HEK293 (cell line): ENCODE measurements around the gene SMIM20.

ENCODE experiments used
- BCL11A ChIP-seq: fragments of 450-650 bp; formaldehyde crosslinking; IDR thresholded peaks from 2 replicates; pipeline ENCODE4 v1.5.1; 2016; ENCODE audit warnings: low read depth, missing biosample characterization, missing genetic modification characterization
- BCL6B ChIP-seq: fragments of 450-650 bp; formaldehyde crosslinking; IDR thresholded peaks from 2 replicates; pipeline ENCODE4 v1.5.1; 2017; ENCODE audit warnings: missing biosample characterization, missing genetic modification characterization
- GFI1B ChIP-seq: fragments of 450-650 bp; formaldehyde crosslinking; IDR thresholded peaks from 2 replicates; pipeline ENCODE4 v1.5.1; 2016; ENCODE audit warnings: missing biosample characterization, missing genetic modification characterization
- REPIN1 ChIP-seq: fragments of 450-650 bp; formaldehyde crosslinking; IDR thresholded peaks from 2 replicates; pipeline ENCODE4 v1.5.1; 2017; ENCODE audit warnings: missing biosample characterization, missing genetic modification characterization, low read depth
- TRIM28 ChIP-seq: IDR thresholded peaks from 2 replicates; pipeline ENCODE4 v1.6.1; 2011; ENCODE audit warnings: low read length, control low read depth, borderline replicate concordance
- YY2 ChIP-seq: fragments of 450-650 bp; formaldehyde crosslinking; IDR thresholded peaks from 2 replicates; pipeline ENCODE4 v1.5.1; 2016; ENCODE audit warnings: missing biosample characterization, missing genetic modification characterization
- ZBTB10 ChIP-seq: fragments of 450-650 bp; formaldehyde crosslinking; IDR thresholded peaks from 2 replicates; pipeline ENCODE4 v1.5.1; 2016; ENCODE audit warnings: missing biosample characterization, missing genetic modification characterization
- ZBTB26 ChIP-seq: fragments of 450-650 bp; formaldehyde crosslinking; optimal IDR thresholded peaks from 2 replicates; pipeline ENCODE3; 2016; ENCODE audit warnings: missing biosample characterization, mild to moderate bottlenecking, missing genetic modification characterization
- ZBTB49 ChIP-seq: fragments of 450-650 bp; formaldehyde crosslinking; IDR thresholded peaks from 2 replicates; pipeline ENCODE4 v1.5.1; 2016; ENCODE audit warnings: missing biosample characterization, missing genetic modification characterization, low read depth
- ZBTB8A ChIP-seq: fragments of 450-650 bp; formaldehyde crosslinking; IDR thresholded peaks from 2 replicates; pipeline ENCODE4 v1.5.1; 2016; ENCODE audit warnings: missing biosample characterization, missing genetic modification characterization
- ZFHX2 ChIP-seq: fragments of 450-650 bp; formaldehyde crosslinking; conservative IDR thresholded peaks from 2 replicates; pipeline ENCODE4 v1.5.1; 2016; ENCODE audit warnings: missing biosample characterization, missing genetic modification characterization
- ZFP3 ChIP-seq: fragments of 450-650 bp; formaldehyde crosslinking; IDR thresholded peaks from 2 replicates; pipeline ENCODE4 v1.5.1; 2016; ENCODE audit warnings: low read depth, missing biosample characterization, missing genetic modification characterization
- ZNF10 ChIP-seq: fragments of 450-650 bp; formaldehyde crosslinking; IDR thresholded peaks from 2 replicates; pipeline ENCODE4 v1.5.1; 2017; ENCODE audit warnings: missing biosample characterization, missing genetic modification characterization
- ZNF169 ChIP-seq: fragments of 450-650 bp; formaldehyde crosslinking; IDR thresholded peaks from 2 replicates; pipeline ENCODE4 v1.5.1; 2016; ENCODE audit warnings: missing biosample characterization, missing genetic modification characterization
- ZNF302 ChIP-seq: fragments of 450-650 bp; formaldehyde crosslinking; IDR thresholded peaks from 2 replicates; pipeline ENCODE4 v1.5.1; 2016; ENCODE audit warnings: missing biosample characterization, missing genetic modification characterization, low read depth
- ZNF335 ChIP-seq: fragments of 450-650 bp; formaldehyde crosslinking; conservative IDR thresholded peaks from 2 replicates; pipeline ENCODE4 v1.5.1; 2016; ENCODE audit warnings: missing biosample characterization, missing genetic modification characterization
- ZNF354C ChIP-seq: fragments of 450-650 bp; formaldehyde crosslinking; IDR thresholded peaks from 2 replicates; pipeline ENCODE4 v1.5.1; 2016; ENCODE audit warnings: missing biosample characterization, missing genetic modification characterization, low read depth, borderline replicate concordance
- ZNF398 ChIP-seq: fragments of 450-650 bp; formaldehyde crosslinking; IDR thresholded peaks from 2 replicates; pipeline ENCODE4 v1.5.1; 2017; ENCODE audit warnings: missing biosample characterization, missing genetic modification characterization
- ZNF426 ChIP-seq: fragments of 450-650 bp; formaldehyde crosslinking; IDR thresholded peaks from 2 replicates; pipeline ENCODE4 v1.5.1; 2017; ENCODE audit warnings: missing biosample characterization, missing genetic modification characterization, mild to moderate bottlenecking, inconsistent platforms, moderate library complexity
- ZNF501 ChIP-seq: fragments of 450-650 bp; formaldehyde crosslinking; IDR thresholded peaks from 2 replicates; pipeline ENCODE4 v1.5.1; 2016; ENCODE audit warnings: missing biosample characterization, missing genetic modification characterization
- ZNF629 ChIP-seq: fragments of 450-650 bp; formaldehyde crosslinking; IDR thresholded peaks from 2 replicates; pipeline ENCODE4 v1.5.1; 2017; ENCODE audit warnings: missing biosample characterization, missing genetic modification characterization
- ZNF670 ChIP-seq: fragments of 450-650 bp; formaldehyde crosslinking; IDR thresholded peaks from 2 replicates; pipeline ENCODE4 v1.5.1; 2016; ENCODE audit warnings: missing biosample characterization, missing genetic modification characterization, low read depth
- ZNF704 ChIP-seq: fragments of 450-650 bp; formaldehyde crosslinking; IDR thresholded peaks from 2 replicates; pipeline ENCODE4 v1.5.1; 2016; ENCODE audit warnings: missing biosample characterization, missing genetic modification characterization
- ZNF791 ChIP-seq: fragments of 450-650 bp; formaldehyde crosslinking; IDR thresholded peaks from 2 replicates; pipeline ENCODE4 v1.5.1; 2016; ENCODE audit warnings: missing biosample characterization, missing genetic modification characterization
- ZSCAN18 ChIP-seq: fragments of 450-650 bp; formaldehyde crosslinking; IDR thresholded peaks from 2 replicates; pipeline ENCODE4 v1.5.1; 2016; ENCODE audit warnings: missing biosample characterization, missing genetic modification characterization

SMIM20 gene

GRCh38 chr4:25913851-25914669 lies at the start of gene SMIM20 (continued):
- TF ChIP-seq BCL6B (tag by site-specific recombination) = no peak
- no peak for TF ChIP-seq ZNF426
- no peak for TF ChIP-seq ZNF791 (tag by site-specific recombination)
- TF ChIP-seq ZNF398 (tag by site-specific recombination) = 0 out of 2 replicates have a peak, but pooled peaks have one; percentile 19
- no peak for TF ChIP-seq ZNF670
- peak; percentile 59; the same call in 1 of the 2 replicates for TF ChIP-seq ZNF501 (tag by site-specific recombination)
- no peak; the same call in 1 of the 2 replicates for TF ChIP-seq ZBTB10
- TF ChIP-seq YY2 (tag by site-specific recombination) = no peak
- TF ChIP-seq ZBTB26 = peak; percentile 26
- no peak for TF ChIP-seq ZBTB49 (tag by site-specific recombination)
- no peak for TF ChIP-seq ZFP3 (tag by site-specific recombination)
- no peak for TF ChIP-seq ZNF354C (tag by site-specific recombination)
- TF ChIP-seq REPIN1 (tag by site-specific recombination) = no peak
- TF ChIP-seq ZSCAN18 (tag by site-specific recombination) = no peak
- TF ChIP-seq ZNF302 (tag by site-specific recombination) = no peak
- TF ChIP-seq TRIM28 = no peak
- TF ChIP-seq ZBTB8A (tag by site-specific recombination) = no peak; the same call in 1 of the 2 replicates
- TF ChIP-seq ZNF335 = peak; percentile 83
- TF ChIP-seq ZNF10 (tag by site-specific recombination) = no peak
- peak; percentile 22; the same call in 1 of the 2 replicates for TF ChIP-seq ZNF629
- no peak for TF ChIP-seq ZNF704 (tag by site-specific recombination)
- TF ChIP-seq BCL11A (tag by site-specific recombination) = no peak
- no peak for TF ChIP-seq GFI1B (tag by site-specific recombination)
- no peak for TF ChIP-seq ZFHX2
- TF ChIP-seq ZNF169 = no peak
